ENCODE results near the gene LSM5. TPM values are rescaled to one million over a fixed set of nuclear protein-coding genes. Genes with fewer than 3 reads are reported as not detected.

Gene LSM5
- total RNA-seq, 2 donors from 2014 or later: 8.2 to 27.2 TPM

DNA sequence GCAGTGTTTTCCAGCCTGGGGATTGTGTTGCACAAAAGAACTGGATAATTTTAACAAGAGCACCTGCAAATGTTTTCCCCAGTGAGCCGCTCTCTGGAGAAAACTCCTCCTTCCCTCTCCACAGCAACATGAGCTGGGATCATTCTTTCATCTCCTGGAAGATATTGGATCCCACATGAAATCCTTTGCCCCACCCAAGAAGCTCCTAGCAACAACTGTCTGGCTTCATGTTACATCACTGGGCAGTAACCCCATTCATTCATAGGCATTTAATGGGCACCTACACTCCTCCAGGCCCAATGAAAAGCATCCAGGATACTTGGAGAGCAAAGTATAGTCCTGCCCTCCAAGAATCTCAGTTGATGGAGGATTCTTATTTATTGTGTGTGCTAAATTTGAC lies 27.2 kb downstream of the LSM5 start:
- Histone ChIP-seq H3K4me1 (peaks cover 12% of the 10 kb centered on the region), H3K9me3 (no peaks in the 10 kb centered on the region), H3K36me3 (replicated peaks in 1 of 2; ENCODE audit: insufficient read depth in 1 of 2, low read depth in 2 of 2) (no peaks in the 10 kb centered on the region), H3K27me3 (no peaks in the 10 kb centered on the region), H3K4me3 (no peak overlapping the region), H3K27ac (no peak overlapping the region)
- 90 to 100% methylated on average over 1 of the region's 1 CpG for WGBS, 2 donors
- no peak for TF ChIP-seq POLR2A (IDR thresholded peaks at IDR 0.05)
- TF ChIP-seq, protein P1, sequence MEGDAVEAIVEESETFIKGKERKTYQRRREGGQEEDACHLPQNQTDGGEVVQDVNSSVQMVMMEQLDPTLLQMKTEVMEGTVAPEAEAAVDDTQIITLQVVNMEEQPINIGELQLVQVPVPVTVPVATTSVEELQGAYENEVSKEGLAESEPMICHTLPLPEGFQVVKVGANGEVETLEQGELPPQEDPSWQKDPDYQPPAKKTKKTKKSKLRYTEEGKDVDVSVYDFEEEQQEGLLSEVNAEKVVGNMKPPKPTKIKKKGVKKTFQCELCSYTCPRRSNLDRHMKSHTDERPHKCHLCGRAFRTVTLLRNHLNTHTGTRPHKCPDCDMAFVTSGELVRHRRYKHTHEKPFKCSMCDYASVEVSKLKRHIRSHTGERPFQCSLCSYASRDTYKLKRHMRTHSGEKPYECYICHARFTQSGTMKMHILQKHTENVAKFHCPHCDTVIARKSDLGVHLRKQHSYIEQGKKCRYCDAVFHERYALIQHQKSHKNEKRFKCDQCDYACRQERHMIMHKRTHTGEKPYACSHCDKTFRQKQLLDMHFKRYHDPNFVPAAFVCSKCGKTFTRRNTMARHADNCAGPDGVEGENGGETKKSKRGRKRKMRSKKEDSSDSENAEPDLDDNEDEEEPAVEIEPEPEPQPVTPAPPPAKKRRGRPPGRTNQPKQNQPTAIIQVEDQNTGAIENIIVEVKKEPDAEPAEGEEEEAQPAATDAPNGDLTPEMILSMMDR (IDR thresholded peaks at IDR 0.05): no peak
- DNase-seq: no peak
- intact Hi-C loops (cut with DNase I): no loop called here
- no peak for ATAC-seq

DNA sequence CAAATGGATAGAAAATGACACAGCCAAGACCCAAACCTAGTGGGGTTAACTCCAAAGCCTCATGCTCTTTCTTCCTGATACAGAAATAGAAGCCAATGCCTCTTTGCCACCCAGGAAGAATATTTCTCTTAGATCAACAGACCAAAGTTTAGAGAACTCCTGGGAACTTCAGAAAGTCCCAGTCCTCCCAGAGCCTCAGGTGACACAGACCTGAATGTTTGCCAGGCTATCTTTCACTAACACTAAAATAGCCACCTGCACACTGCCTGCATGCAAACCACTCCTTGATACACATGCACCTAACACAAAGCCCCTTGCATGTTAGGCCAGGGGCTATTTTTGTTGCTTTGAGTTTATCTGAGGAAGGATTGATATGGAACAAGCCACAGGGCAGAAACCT lies 27.7 kb downstream of the LSM5 start:
- Histone ChIP-seq H3K27me3 (no peaks in the 10 kb centered on the region), H3K36me3 (replicated peaks in 1 of 2; ENCODE audit: insufficient read depth in 1 of 2, low read depth in 2 of 2) (no peaks in the 10 kb centered on the region), H3K9me3 (no peaks in the 10 kb centered on the region), H3K4me1 (peaks cover 12% of the 10 kb centered on the region), H3K27ac (no peak overlapping the region), H3K4me3 (no peak overlapping the region)
- DNase-seq (peak in 2 of 4 donors; percentile 6 to 7), ATAC-seq (no peak)
- no peak for TF ChIP-seq POLR2A (IDR thresholded peaks at IDR 0.05)
- intact Hi-C loops (cut with DNase I): no loop called here

DNA sequence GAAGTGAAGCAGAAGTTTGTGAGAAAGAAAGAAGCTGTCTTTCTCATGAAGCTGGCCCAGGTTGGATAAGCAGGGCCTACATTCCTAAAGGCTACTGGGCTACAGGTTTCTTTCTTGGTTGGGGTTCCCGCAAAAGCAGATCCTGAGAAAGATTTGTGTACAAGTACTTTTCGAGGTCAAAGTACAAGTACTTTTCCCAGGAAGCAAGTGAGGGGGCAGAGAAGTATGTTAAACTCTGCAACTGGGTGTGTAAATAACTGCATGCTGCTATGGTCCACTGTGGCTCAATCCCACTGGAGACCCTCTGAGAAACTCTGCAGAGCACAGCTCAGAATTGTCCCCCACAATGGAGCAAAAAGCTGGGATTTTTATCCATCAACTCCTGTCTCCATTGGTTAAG lies 28.7 kb downstream of the LSM5 start:
- H3K4me1 ChIP-seq: peaks cover 12% of the 10 kb centered on the region
- ATAC-seq (no peak), DNase-seq (no peak)
- H3K36me3 ChIP-seq (replicated peaks in 1 of 2; ENCODE audit: insufficient read depth in 1 of 2, low read depth in 2 of 2): no peaks in the 10 kb centered on the region
- intact Hi-C loops (cut with DNase I): no loop called here
- H3K27ac ChIP-seq: no peak overlapping the region
- no peak overlapping the region for H3K4me3 ChIP-seq
- WGBS, 2 donors: 37 to 50% methylated on average over 2 of the region's 2 CpGs
- no peaks in the 10 kb centered on the region for H3K27me3 ChIP-seq
- no peak for TF ChIP-seq POLR2A (IDR thresholded peaks at IDR 0.05)
- TF ChIP-seq, protein P1 (IDR thresholded peaks at IDR 0.05): no peak
- H3K9me3 ChIP-seq: no peaks in the 10 kb centered on the region

DNA sequence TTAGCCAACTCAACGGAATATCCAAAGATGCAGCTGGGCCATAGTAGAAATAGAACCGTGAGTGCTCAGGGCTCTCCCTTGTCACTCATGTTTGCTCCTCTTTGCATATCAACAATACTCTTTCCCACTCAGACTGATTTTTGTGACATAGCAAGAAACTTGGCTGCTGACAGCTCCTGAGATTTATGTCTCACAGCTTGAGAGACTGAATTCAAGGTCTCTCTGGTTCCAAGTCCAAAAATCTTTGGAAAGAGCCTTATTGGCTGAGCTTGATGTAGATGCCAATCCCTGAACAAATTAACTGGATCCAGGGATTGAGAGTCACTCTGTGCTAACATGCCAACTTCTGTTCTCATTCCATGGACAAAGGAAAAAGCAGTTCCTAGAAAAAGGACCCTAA lies 30.4 kb downstream of the LSM5 start:
- no peak for DNase-seq
- TF ChIP-seq, protein P1 (IDR thresholded peaks at IDR 0.05): no peak
- no peak for TF ChIP-seq POLR2A (IDR thresholded peaks at IDR 0.05)
- Histone ChIP-seq H3K27ac (no peak overlapping the region), H3K36me3 (replicated peaks in 1 of 2; ENCODE audit: insufficient read depth in 1 of 2, low read depth in 2 of 2) (no peaks in the 10 kb centered on the region), H3K9me3 (no peaks in the 10 kb centered on the region), H3K27me3 (no peaks in the 10 kb centered on the region), H3K4me1 (peaks cover 12% of the 10 kb centered on the region), H3K4me3 (no peak overlapping the region)
- intact Hi-C loops (cut with DNase I): no loop called here
- WGBS, 2 donors: 57 to 59% methylated on average over 2 of the region's 2 CpGs
- ATAC-seq: no peak

DNA sequence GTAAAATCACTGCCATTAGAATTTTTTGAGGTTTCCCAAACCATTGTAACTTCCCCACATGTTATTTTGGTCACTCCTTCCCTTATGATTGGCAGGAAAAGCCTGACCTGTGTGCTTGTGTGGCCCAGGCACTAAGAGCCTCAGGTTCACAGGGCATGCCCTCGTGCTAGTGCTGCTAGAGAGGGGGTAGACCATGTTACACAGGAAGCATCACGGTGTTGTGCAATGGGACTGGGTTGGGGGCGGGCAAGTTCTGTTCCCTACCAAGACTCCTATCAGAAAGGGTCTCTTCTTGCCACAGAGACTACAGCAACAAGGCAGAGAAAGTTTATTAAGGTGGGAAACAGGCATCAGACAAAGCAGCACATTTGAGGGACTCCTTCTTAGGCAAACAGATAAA lies 32.2 kb downstream of the LSM5 start:
- intact Hi-C loops (cut with DNase I): no loop called here
- ATAC-seq (no peak), DNase-seq (no peak)
- Histone ChIP-seq H3K4me3 (no peak overlapping the region), H3K36me3 (replicated peaks in 1 of 2; ENCODE audit: insufficient read depth in 1 of 2, low read depth in 2 of 2) (no peaks in the 10 kb centered on the region), H3K9me3 (no peaks in the 10 kb centered on the region), H3K4me1 (peaks cover 12% of the 10 kb centered on the region), H3K27ac (no peak overlapping the region), H3K27me3 (no peaks in the 10 kb centered on the region)
- no peak for TF ChIP-seq POLR2A (IDR thresholded peaks at IDR 0.05)
- TF ChIP-seq, protein P1 (IDR thresholded peaks at IDR 0.05): no peak
- 60 to 72% methylated on average over 3 of the region's 3 CpGs for WGBS, 2 donors
